Keratinocyte (primary cell): Measurements from ENCODE around the gene SLC25A36. TPM values are rescaled to one million over a fixed set of nuclear protein-coding genes. Genes with fewer than 3 reads are reported as not detected.

ENCODE experiments used
- DNase-seq: peaks from one replicate; pipeline ENCODE4 v3.0.0-alpha.2; 2011; ENCODE audit warnings: low read depth, missing footprints, low spot score
- FAIRE-seq: peaks from 2 replicates; lab custom pipeline; 2011; peaks lifted over from hg19 to GRCh38; lab: Jason Lieb, UNC
- H2AFZ ChIP-seq: 2 replicates; pipeline ENCODE4 v1.6.0; 2012; ENCODE audit warnings: low read length, control low read depth, inconsistent platforms; ENCODE audit not compliant: control insufficient read depth
- H3K27ac ChIP-seq: 2 replicates; pipeline ENCODE4 v1.5.1; 2011; ENCODE audit warnings: low read length; ENCODE audit not compliant: control insufficient read depth, insufficient read depth
- H3K27me3 ChIP-seq: 3 replicates; pipeline ENCODE4 v1.6.0; 2011; ENCODE audit warnings: low read length; ENCODE audit not compliant: control insufficient read depth, insufficient read depth; ENCODE audit errors: extremely low read depth
- H3K36me3 ChIP-seq, 2 experiments: 2 replicates in 1 of 2; 3 replicates in 1 of 2; pipeline ENCODE4 v1.5.1; 2011; ENCODE audit warnings: low read length in 2 of 2, mild to moderate bottlenecking in 1 of 2; ENCODE audit not compliant: control insufficient read depth in 2 of 2, insufficient read depth in 2 of 2; ENCODE audit errors: extremely low read depth in 1 of 2
- H3K4me1 ChIP-seq: 3 replicates; pipeline ENCODE4 v1.5.1; 2011; ENCODE audit warnings: low read length; ENCODE audit not compliant: control insufficient read depth, insufficient read depth; ENCODE audit errors: extremely low read depth
- H3K4me2 ChIP-seq: 3 replicates; pipeline ENCODE4 v1.6.0; 2011; ENCODE audit warnings: low read depth, low read length; ENCODE audit not compliant: control insufficient read depth, insufficient read depth; ENCODE audit errors: extremely low read depth
- H3K4me3 ChIP-seq, 3 experiments: fragments of 200-600 bp in 1 of 3; sonication (generic) in 1 of 3; 2 replicates in 2 of 3; 3 replicates in 1 of 3; pipeline ENCODE4 v1.5.1; 2011 to 2016; ENCODE audit warnings: low read length in 3 of 3, mild to moderate bottlenecking in 3 of 3, control low read depth in 2 of 3, inconsistent platforms in 1 of 3, low read depth in 1 of 3, mixed read lengths in 1 of 3, mixed run types in 1 of 3, moderate library complexity in 1 of 3; ENCODE audit not compliant: control insufficient read depth in 2 of 3, insufficient read depth in 2 of 3; ENCODE audit errors: extremely low read depth in 1 of 3
- H3K79me2 ChIP-seq: 2 replicates; pipeline ENCODE4 v1.6.0; 2012; ENCODE audit warnings: low read length; ENCODE audit not compliant: control insufficient read depth, insufficient read depth
- H3K9ac ChIP-seq: 3 replicates; pipeline ENCODE4 v1.6.0; 2011; ENCODE audit warnings: low read length; ENCODE audit not compliant: control insufficient read depth, insufficient read depth; ENCODE audit errors: extremely low read depth
- H3K9me1 ChIP-seq: 3 replicates; pipeline ENCODE4 v1.6.0; 2011; ENCODE audit warnings: low read length; ENCODE audit not compliant: control insufficient read depth, insufficient read depth; ENCODE audit errors: extremely low read depth
- H3K9me3 ChIP-seq: 2 replicates; pipeline ENCODE4 v1.5.1; 2012; ENCODE audit warnings: low read depth, low read length; ENCODE audit not compliant: control insufficient read depth
- H4K20me1 ChIP-seq: 3 replicates; pipeline ENCODE4 v1.6.0; 2011; ENCODE audit warnings: low read length; ENCODE audit not compliant: control insufficient read depth, insufficient read depth; ENCODE audit errors: extremely low read depth
- CTCF ChIP-seq, 3 experiments: IDR thresholded peaks in 1 of 3; conservative IDR thresholded peaks in 1 of 3; optimal IDR thresholded peaks in 1 of 3; 2 replicates in 2 of 3; 3 replicates in 1 of 3; pipeline versions ENCODE3 to v1.5.1; 2011; ENCODE audit warnings: low read length in 3 of 3, mild to moderate bottlenecking in 3 of 3, moderate library complexity in 2 of 3, control low read depth in 1 of 3, inconsistent platforms in 1 of 3; ENCODE audit not compliant: insufficient read depth in 2 of 3; ENCODE audit errors: extremely low read depth in 1 of 3
- EZH2 ChIP-seq: IDR thresholded peaks from one replicate; pipeline ENCODE4 v1.6.1; 2012; ENCODE audit warnings: inconsistent platforms, mild to moderate bottlenecking, low read length, moderate library complexity
- dilution Hi-C: fragments of 300-500 bp; cut with MboI; formaldehyde crosslinking; loops from one replicate; pipeline ENCODE4 v1.7.0; 2020; ENCODE audit warnings: low sequenced_read_pairs; ENCODE audit not compliant: extremely low pct_ligation_motif_present
- polyA plus RNA-seq, 5 experiments: library from polyadenylated mRNA; depleted of rRNA in 3 of 5; stranded (reverse) in 3 of 5; stranded (forward) in 1 of 5; unstranded in 1 of 5; fragments of >200 nt; gene quantifications; 1 replicate in 1 of 5; 2 replicates in 3 of 5; 3 replicates in 1 of 5; pipeline versions ENCODE4 v1.2.1 to v1.2.3, GENCODE V29; 2011 to 2012; ENCODE audit warnings: missing spikeins in 2 of 5, low read depth in 1 of 5, low replicate concordance in 1 of 5

Gene SLC25A36
- polyA plus RNA-seq, 1 donor (not counting 4 experiments of a cell fraction or from before 2014, with no cell fraction given), result 69.2 TPM

GRCh38 chr3:140922634-140923033, 19.0 kb upstream of the SLC25A36 start:
- TF ChIP-seq EZH2 (no peak), CTCF (optimal IDR thresholded peaks at IDR 0.05 in 1 of 3, IDR thresholded peaks at IDR 0.05 in 1 of 3, conservative IDR thresholded peaks at IDR 0.05 in 1 of 3; ENCODE audit: extremely low read depth in 1 of 3, insufficient read depth in 2 of 3, low read length in 3 of 3) (peak in 2 of 3 experiments; percentile 40 to 44)
- no peak for FAIRE-seq
- Histone ChIP-seq H3K9me3 (no peaks in the 10 kb centered on the region), H3K9me1 (no peaks in the 10 kb centered on the region), H3K27me3 (peaks cover under 1% of the 10 kb centered on the region), H3K9ac (no peak overlapping the region), H3K4me3 (no peak overlapping the region), H3K36me3 (no peaks in the 10 kb centered on the region), H2AFZ (no peak overlapping the region), H3K79me2 (no peaks in the 10 kb centered on the region), H3K27ac (no peak overlapping the region), H4K20me1 (no peaks in the 10 kb centered on the region), H3K4me1 (no peaks in the 10 kb centered on the region), H3K4me2 (no peak overlapping the region)
- no peak for DNase-seq
- dilution Hi-C loops, result no loop called here

GRCh38 chr3:140924097-140924873, 17.4 kb upstream of the SLC25A36 start:
- H3K79me2 ChIP-seq, result no peaks in the 10 kb centered on the region
- no peak overlapping the region for H2AFZ ChIP-seq
- TF ChIP-seq EZH2 (no peak), CTCF (optimal IDR thresholded peaks at IDR 0.05 in 1 of 3, IDR thresholded peaks at IDR 0.05 in 1 of 3, conservative IDR thresholded peaks at IDR 0.05 in 1 of 3; ENCODE audit: extremely low read depth in 1 of 3, insufficient read depth in 2 of 3, low read length in 3 of 3) (no peak)
- H4K20me1 ChIP-seq, result no peaks in the 10 kb centered on the region
- H3K9me1 ChIP-seq, result no peaks in the 10 kb centered on the region
- H3K9me3 ChIP-seq, result no peaks in the 10 kb centered on the region
- dilution Hi-C loops, result no loop called here
- FAIRE-seq, result no peak
- no peak overlapping the region for H3K27ac ChIP-seq
- no peak overlapping the region for H3K9ac ChIP-seq
- H3K36me3 ChIP-seq, result no peaks in the 10 kb centered on the region
- no peak overlapping the region for H3K4me3 ChIP-seq
- no peaks in the 10 kb centered on the region for H3K27me3 ChIP-seq
- H3K4me1 ChIP-seq, result no peaks in the 10 kb centered on the region
- H3K4me2 ChIP-seq, result no peak overlapping the region
- DNase-seq, result no peak
